D341Med (cell line): ENCODE results near the gene ICAM5.
"Not testable (repeated sequence)": the region's sequence is repeated elsewhere in the genome, so short reads cannot be mapped to it uniquely, and the experiment has no call there.

Source experiments
- DNase-seq: peaks from one replicate; pipeline ENCODE4 v3.0.0; 2012; ENCODE audit warnings: low spot score

Gene ICAM5, protein sequence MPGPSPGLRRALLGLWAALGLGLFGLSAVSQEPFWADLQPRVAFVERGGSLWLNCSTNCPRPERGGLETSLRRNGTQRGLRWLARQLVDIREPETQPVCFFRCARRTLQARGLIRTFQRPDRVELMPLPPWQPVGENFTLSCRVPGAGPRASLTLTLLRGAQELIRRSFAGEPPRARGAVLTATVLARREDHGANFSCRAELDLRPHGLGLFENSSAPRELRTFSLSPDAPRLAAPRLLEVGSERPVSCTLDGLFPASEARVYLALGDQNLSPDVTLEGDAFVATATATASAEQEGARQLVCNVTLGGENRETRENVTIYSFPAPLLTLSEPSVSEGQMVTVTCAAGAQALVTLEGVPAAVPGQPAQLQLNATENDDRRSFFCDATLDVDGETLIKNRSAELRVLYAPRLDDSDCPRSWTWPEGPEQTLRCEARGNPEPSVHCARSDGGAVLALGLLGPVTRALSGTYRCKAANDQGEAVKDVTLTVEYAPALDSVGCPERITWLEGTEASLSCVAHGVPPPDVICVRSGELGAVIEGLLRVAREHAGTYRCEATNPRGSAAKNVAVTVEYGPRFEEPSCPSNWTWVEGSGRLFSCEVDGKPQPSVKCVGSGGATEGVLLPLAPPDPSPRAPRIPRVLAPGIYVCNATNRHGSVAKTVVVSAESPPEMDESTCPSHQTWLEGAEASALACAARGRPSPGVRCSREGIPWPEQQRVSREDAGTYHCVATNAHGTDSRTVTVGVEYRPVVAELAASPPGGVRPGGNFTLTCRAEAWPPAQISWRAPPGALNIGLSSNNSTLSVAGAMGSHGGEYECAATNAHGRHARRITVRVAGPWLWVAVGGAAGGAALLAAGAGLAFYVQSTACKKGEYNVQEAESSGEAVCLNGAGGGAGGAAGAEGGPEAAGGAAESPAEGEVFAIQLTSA

GRCh38 chr19:10289836-10290356 lies at the start of gene ICAM5:
Gene ICAM5, plus strand, starts transcription at chr19:10289952. Its CDS starts 92 bp downstream, at chr19:10290044.
- DNase-seq, result peak; percentile 80

- not testable (repeated sequence) for DNase-seq
Measured at GRCh38 chr19:10241826-10242449, 47.8 kb upstream of the ICAM5 start.

DNA sequence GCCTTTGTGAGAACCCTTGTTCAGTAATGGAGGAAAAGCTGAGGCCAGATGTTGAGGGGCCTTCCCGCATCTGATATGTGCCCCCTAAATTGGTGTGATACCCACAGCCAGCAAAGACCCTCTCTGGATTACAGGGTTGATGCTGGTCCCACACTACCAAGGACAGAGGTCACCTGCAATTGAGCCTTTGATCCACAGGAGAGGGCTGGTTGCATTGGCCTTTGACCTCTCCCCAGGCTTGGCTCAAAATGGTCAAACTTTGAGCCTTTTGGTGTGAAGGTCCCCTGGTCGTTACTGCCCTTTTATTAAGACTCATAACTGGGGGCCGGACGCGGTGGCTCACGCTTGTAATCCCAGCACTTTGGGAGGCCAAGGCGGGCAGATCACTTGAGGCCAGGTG lies 46.1 kb upstream of the ICAM5 start:
- DNase-seq, result no peak

DNA sequence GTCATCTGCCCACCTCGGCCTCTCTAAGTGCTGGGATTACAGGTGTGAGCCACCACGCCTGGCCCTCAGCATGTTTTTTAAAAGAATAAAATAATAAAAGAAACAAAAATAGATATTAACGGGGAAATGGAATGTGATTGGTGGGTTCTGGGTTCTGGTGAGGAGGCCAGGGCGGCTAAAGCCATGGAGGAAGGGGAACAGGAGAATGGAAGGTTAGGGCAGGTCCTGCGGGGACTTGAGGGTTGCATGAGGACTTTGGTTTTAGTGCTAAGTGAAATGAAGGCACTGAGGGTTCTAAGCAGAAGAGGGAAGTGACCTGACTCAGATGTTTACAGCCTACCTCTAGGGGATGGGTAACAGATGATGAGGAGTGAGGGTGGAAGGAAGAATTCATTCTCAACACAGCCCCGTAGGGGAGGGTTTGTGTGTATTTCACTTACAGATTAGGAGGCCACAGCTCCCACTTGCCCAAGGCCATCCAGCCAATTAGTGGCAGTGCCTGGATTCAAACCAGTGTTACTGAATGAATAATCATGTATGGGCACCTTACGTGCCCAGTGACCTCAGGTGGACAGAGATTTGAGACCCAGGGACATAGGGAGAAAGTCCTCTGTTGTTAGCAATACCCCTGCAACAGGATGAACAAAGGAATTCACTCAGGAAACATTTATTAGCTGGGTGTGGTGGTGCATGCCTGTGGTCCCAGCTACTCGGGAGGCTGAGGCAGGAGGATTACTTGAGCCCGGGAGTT lies 44.4 kb upstream of the ICAM5 start:
- no peak for DNase-seq

GRCh38 chr19:10246511-10246910 lies 43.2 kb upstream of the ICAM5 start:
- no peak for DNase-seq

GRCh38 chr19:10251792-10252694 lies 37.7 kb upstream of the ICAM5 start, which contains the start of gene MRPL4:
Gene MRPL4, plus strand, starts transcription at chr19:10252214. Its CDS starts 40 bp downstream, at chr19:10252254.
- DNase-seq, result peak; percentile 95

DNA sequence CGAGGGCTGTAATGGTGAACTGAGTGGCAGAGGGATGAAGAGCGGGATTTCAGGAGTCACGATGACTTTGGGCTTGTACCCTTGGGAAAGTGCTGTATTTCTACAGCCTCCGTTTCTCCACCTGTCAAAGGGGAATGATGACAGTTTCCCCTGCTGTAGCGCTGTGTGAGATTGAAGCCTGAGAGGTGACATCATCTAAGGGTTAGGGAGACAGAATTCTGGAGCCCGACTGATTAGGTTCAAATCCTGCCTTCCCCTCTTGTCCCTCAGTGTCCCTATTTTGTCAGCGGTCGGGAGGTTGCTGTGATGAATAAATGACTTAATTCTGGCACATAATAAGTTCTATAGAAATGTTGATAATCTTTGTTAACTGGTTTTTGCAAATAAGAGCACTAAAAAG lies 37.0 kb upstream of the ICAM5 start:
- DNase-seq, result no peak

GRCh38 chr19:10254244-10254643 lies 35.5 kb upstream of the ICAM5 start:
- DNase-seq, result no peak

GRCh38 chr19:10255358-10255757 lies 34.4 kb upstream of the ICAM5 start:
- no peak for DNase-seq

DNA sequence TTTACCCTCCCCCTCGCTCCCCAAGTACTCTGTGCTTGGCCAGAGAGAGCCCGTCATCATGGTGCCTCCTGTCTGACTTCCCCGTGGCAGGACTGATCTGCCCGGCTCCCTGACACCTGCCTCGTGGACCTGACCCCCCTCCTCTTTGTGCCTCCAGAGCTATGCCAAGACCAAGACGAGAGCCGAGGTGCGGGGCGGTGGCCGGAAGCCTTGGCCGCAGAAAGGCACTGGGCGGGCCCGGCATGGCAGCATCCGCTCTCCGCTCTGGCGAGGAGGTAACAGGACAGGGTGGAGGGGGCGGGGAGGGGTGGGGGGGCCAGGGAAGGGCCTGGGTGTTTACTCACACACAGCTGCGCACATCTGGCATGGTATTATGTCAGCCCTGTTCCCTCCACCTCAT lies 33.2 kb upstream of the ICAM5 start:
- no peak for DNase-seq

DNA sequence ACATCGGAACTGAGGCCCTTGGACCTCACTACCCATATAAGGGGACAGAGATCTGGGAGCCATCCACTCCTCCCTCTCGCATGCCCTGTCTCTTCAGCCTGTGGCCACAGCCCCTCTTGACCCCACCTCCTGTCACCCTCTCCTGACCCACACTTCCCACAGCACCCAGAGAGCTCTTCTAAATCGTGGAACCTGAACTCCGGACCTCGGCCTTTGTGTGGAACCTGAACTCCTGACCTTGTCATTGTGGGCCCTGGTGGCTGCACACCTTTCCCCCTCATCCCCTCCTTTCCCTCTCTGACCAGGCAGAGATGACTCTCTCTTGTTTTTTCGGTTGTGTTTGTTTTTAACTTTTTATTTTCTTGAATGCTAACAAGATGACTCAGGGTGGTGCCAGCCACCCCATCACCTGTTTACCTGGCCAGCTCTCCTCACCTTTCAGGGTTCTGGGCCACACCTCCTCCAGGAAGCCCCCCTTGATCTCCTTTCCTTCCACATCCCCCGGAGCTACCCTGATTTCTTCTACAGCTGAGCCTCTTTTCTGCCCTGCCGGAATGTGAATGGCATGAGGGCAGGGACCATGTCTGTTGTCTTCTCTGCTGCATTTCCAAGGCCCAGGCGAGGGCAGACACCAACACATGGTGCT lies 32.7 kb upstream of the ICAM5 start:
- no peak for DNase-seq

DNA sequence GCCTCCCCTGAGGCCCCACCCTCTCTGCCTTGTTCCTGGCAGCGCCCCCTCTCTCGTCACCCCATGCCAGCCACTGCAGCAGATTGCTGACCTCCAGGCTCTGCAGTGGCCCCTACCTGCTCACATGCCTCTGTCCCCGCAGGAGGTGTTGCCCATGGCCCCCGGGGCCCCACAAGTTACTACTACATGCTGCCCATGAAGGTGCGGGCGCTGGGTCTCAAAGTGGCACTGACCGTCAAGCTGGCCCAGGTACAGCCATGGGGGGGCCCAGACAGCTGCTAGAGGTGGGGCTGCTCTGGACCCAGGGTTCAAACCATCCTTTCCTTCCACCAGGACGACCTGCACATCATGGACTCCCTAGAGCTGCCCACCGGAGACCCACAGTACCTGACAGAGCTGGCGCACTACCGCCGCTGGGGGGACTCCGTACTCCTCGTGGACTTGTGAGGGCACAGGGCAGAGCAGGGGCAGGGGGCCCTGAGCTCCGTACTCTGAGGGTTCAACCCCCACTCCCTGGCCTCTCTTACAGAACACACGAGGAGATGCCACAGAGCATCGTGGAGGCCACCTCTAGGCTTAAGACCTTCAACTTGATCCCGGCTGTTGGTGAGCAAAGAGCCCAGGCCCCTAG lies 31.6 kb upstream of the ICAM5 start:
- no peak for DNase-seq

DNA sequence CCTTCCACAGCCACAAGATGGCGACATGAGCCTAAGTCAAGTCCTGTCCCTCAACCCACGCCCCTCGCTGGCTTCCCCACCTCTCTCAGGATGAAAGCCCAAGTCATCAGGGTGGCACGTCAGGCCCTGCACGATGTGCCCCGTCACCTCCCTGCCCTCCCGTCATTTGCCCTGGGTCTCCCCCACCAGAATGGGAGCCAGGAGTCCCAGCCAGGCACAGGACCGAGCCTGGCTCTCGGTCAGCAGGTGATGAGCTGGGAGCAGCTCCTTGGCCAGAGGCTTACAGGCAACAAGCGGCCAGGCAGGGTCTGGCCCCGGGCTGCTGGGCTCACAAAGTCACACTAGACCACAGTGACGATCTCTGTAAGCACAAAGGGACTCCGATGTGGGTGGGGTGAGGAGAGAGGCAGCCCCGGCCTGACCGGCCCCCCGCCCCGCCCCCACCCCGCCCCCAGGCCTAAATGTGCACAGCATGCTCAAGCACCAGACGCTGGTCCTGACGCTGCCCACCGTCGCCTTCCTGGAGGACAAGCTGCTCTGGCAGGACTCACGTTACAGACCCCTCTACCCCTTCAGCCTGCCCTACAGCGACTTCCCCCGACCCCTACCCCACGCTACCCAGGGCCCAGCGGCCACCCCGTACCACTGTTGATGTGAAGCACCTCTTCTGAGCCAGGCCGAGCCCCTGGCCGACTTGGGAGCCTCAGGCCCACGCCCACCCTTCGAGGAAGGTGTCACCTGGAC lies 30.4 kb upstream of the ICAM5 start:
- DNase-seq, result peak; percentile 85

- no peak for DNase-seq
Measured at GRCh38 chr19:10260141-10260584, 29.6 kb upstream of the ICAM5 start.

DNA sequence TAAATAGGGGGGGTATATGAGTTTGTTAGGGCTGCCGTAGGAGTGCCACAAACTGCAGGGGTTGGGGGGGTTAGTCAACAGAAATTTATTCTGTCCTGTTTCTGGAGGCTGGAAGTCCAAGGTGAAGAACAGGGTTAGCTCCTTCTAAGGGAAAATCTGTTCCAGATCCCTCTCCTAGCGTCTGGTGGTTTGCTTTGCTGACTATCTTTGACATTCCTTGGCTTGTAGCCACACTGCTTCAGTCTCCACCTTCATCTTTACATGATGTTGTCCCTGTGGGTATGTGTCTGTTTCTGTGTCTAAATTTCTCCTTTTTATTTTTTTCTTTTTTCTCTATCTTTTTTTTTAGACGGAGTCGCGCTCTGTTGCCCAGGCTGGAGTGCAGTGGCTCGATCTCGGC lies 27.0 kb upstream of the ICAM5 start:
- no peak for DNase-seq

GRCh38 chr19:10266706-10267105 lies 23.0 kb upstream of the ICAM5 start:
- no peak for DNase-seq

GRCh38 chr19:10268071-10268470 lies 21.7 kb upstream of the ICAM5 start:
- no peak for DNase-seq

GRCh38 chr19:10269333-10270179 lies 20.2 kb upstream of the ICAM5 start:
- peak; percentile 93 for DNase-seq
